HEK293 (cell line): ENCODE measurements around the gene ZKSCAN4.

ENCODE experiments used
- CTCF ChIA-PET: fragments of 350-600 bp; formaldehyde crosslinking; extraction: SDS; loops from one replicate; lab custom pipeline; 2021; ENCODE audit warnings: antibody characterized with exemption; lab: Yijun Ruan, JAX
- POLR2A ChIA-PET: fragments of 300-600 bp; formaldehyde crosslinking; extraction: SDS; loops from one replicate; lab custom pipeline; 2020; ENCODE audit warnings: antibody characterized with exemption, inconsistent platforms; lab: Yijun Ruan, JAX
- H3K27ac ChIP-seq: fragments of 200-500 bp; sonication (Bioruptor generic); 2 replicates; pipeline ENCODE4 v1.5.1; 2014; ENCODE audit warnings: low read depth, low read length, control low read depth, inconsistent platforms; ENCODE audit errors: extremely low read depth
- H3K36me3 ChIP-seq, 2 experiments: fragments of 200-500 bp in 1 of 2; sonication (Bioruptor generic) in 1 of 2; 1 replicate in 1 of 2; 2 replicates in 1 of 2; pipeline ENCODE4 v1.5.1; 2014 to 2017; ENCODE audit warnings: inconsistent platforms in 2 of 2, low read length in 2 of 2; ENCODE audit not compliant: control insufficient read depth in 2 of 2, insufficient read depth in 1 of 2
- H3K4me1 ChIP-seq: fragments of 200-500 bp; sonication (Bioruptor generic); 2 replicates; pipeline ENCODE4 v1.5.1; 2014; ENCODE audit warnings: mild to moderate bottlenecking, low read length, inconsistent platforms; ENCODE audit not compliant: control insufficient read depth, insufficient read depth
- H3K4me3 ChIP-seq: 2 replicates; pipeline ENCODE4 v1.5.1; 2011; ENCODE audit warnings: low read depth, mild to moderate bottlenecking, control low read depth, low read length, moderate library complexity
- H3K9me3 ChIP-seq: fragments of 200-500 bp; sonication (Bioruptor generic); 2 replicates; pipeline ENCODE4 v1.5.1; 2014; ENCODE audit warnings: low read depth, low read length, inconsistent platforms; ENCODE audit not compliant: control insufficient read depth, insufficient read depth
- GLIS1 ChIP-seq: fragments of 450-650 bp; formaldehyde crosslinking; IDR thresholded peaks from 2 replicates; pipeline ENCODE4 v1.5.1; 2016; ENCODE audit warnings: missing biosample characterization, missing genetic modification characterization
- MZF1 ChIP-seq: fragments of 450-650 bp; formaldehyde crosslinking; IDR thresholded peaks from 2 replicates; pipeline ENCODE4 v1.5.1; 2017; ENCODE audit warnings: missing biosample characterization, missing genetic modification characterization, borderline replicate concordance
- PATZ1 ChIP-seq: fragments of 450-650 bp; formaldehyde crosslinking; IDR thresholded peaks from 2 replicates; pipeline ENCODE4 v1.5.1; 2016; ENCODE audit warnings: missing biosample characterization, missing genetic modification characterization
- PRDM1 ChIP-seq: fragments of 450-650 bp; formaldehyde crosslinking; IDR thresholded peaks from 2 replicates; pipeline ENCODE4; 2016; ENCODE audit warnings: missing biosample characterization, missing genetic modification characterization
- SETDB1 ChIP-seq: IDR thresholded peaks from one replicate; pipeline ENCODE4 v1.6.1; 2017; ENCODE audit warnings: mild to moderate bottlenecking, low read length, moderate library complexity, mixed read lengths; ENCODE audit not compliant: insufficient read length
- YY1 ChIP-seq: fragments of 450-650 bp; formaldehyde crosslinking; IDR thresholded peaks from 2 replicates; pipeline ENCODE4 v1.5.1; 2018; ENCODE audit warnings: missing biosample characterization, missing genetic modification characterization
- YY2 ChIP-seq: fragments of 450-650 bp; formaldehyde crosslinking; IDR thresholded peaks from 2 replicates; pipeline ENCODE4 v1.5.1; 2016; ENCODE audit warnings: missing biosample characterization, missing genetic modification characterization
- ZBTB17 ChIP-seq: fragments of 450-650 bp; formaldehyde crosslinking; IDR thresholded peaks from 2 replicates; pipeline ENCODE4 v1.5.1; 2016; ENCODE audit warnings: missing biosample characterization, missing genetic modification characterization
- ZBTB44 ChIP-seq: fragments of 450-650 bp; IDR thresholded peaks from 2 replicates; pipeline ENCODE4 v1.5.1; 2018; ENCODE audit warnings: missing biosample characterization, mild to moderate bottlenecking, missing genetic modification characterization
- ZBTB48 ChIP-seq: fragments of 450-650 bp; formaldehyde crosslinking; IDR thresholded peaks from 2 replicates; pipeline ENCODE4 v1.5.1; 2016; ENCODE audit warnings: missing biosample characterization, missing genetic modification characterization
- ZBTB6 ChIP-seq: fragments of 450-650 bp; formaldehyde crosslinking; IDR thresholded peaks from 2 replicates; pipeline ENCODE4 v1.5.1; 2017; ENCODE audit warnings: missing biosample characterization, missing genetic modification characterization
- ZNF10 ChIP-seq: fragments of 450-650 bp; formaldehyde crosslinking; IDR thresholded peaks from 2 replicates; pipeline ENCODE4 v1.5.1; 2017; ENCODE audit warnings: missing biosample characterization, missing genetic modification characterization
- ZNF140 ChIP-seq: fragments of 450-650 bp; formaldehyde crosslinking; IDR thresholded peaks from 2 replicates; pipeline ENCODE4 v1.5.1; 2016; ENCODE audit warnings: missing biosample characterization, missing genetic modification characterization
- ZNF19 ChIP-seq: fragments of 450-650 bp; formaldehyde crosslinking; IDR thresholded peaks from 2 replicates; pipeline ENCODE4; 2016; ENCODE audit warnings: missing biosample characterization, missing genetic modification characterization, low read depth
- ZNF214 ChIP-seq: fragments of 450-650 bp; formaldehyde crosslinking; IDR thresholded peaks from 2 replicates; pipeline ENCODE4 v1.5.1; 2017; ENCODE audit warnings: missing biosample characterization, mild to moderate bottlenecking, missing genetic modification characterization, borderline replicate concordance
- ZNF366 ChIP-seq: fragments of 450-650 bp; formaldehyde crosslinking; conservative IDR thresholded peaks from 2 replicates; pipeline ENCODE4 v1.5.1; 2016; ENCODE audit warnings: missing biosample characterization, missing genetic modification characterization
- ZNF416 ChIP-seq: fragments of 450-650 bp; formaldehyde crosslinking; IDR thresholded peaks from 2 replicates; pipeline ENCODE4 v1.5.1; 2016; ENCODE audit warnings: missing biosample characterization, missing genetic modification characterization
- ZNF510 ChIP-seq: fragments of 450-650 bp; formaldehyde crosslinking; IDR thresholded peaks from 2 replicates; pipeline ENCODE4 v1.5.1; 2018; ENCODE audit warnings: mild to moderate bottlenecking, missing genetic modification characterization, missing biosample characterization; ENCODE audit not compliant: insufficient replicate concordance
- ZNF629 ChIP-seq: fragments of 450-650 bp; formaldehyde crosslinking; IDR thresholded peaks from 2 replicates; pipeline ENCODE4 v1.5.1; 2017; ENCODE audit warnings: missing biosample characterization, missing genetic modification characterization
- ZNF645 ChIP-seq: fragments of 450-650 bp; formaldehyde crosslinking; IDR thresholded peaks from 2 replicates; pipeline ENCODE4; 2016; ENCODE audit warnings: missing biosample characterization, missing genetic modification characterization
- ZNF654 ChIP-seq: fragments of 450-650 bp; formaldehyde crosslinking; IDR thresholded peaks from 2 replicates; pipeline ENCODE4 v1.5.1; 2016; ENCODE audit warnings: low read depth, missing biosample characterization, missing genetic modification characterization
- ZNF658 ChIP-seq: fragments of 450-650 bp; formaldehyde crosslinking; IDR thresholded peaks from 2 replicates; pipeline ENCODE4; 2016; ENCODE audit warnings: missing biosample characterization, missing genetic modification characterization
- ZNF670 ChIP-seq: fragments of 450-650 bp; formaldehyde crosslinking; IDR thresholded peaks from 2 replicates; pipeline ENCODE4 v1.5.1; 2016; ENCODE audit warnings: missing biosample characterization, missing genetic modification characterization, low read depth
- ZNF843 ChIP-seq: fragments of 450-650 bp; formaldehyde crosslinking; IDR thresholded peaks from 2 replicates; pipeline ENCODE4 v1.5.1; 2016; ENCODE audit warnings: missing biosample characterization, missing genetic modification characterization
- ZSCAN16 ChIP-seq: fragments of 450-650 bp; formaldehyde crosslinking; IDR thresholded peaks from 2 replicates; pipeline ENCODE4 v1.5.1; 2016; ENCODE audit warnings: missing biosample characterization, missing genetic modification characterization

ZKSCAN4 gene

GRCh38 chr6:28226460-28226859, 25.6 kb downstream of the ZKSCAN4 start:
- ChIA-PET CTCF (interaction anchor here (1.4 kb wide), 1 partner anchor 15 kb away, joined by 3 read pairs; no protein-coding TSS in a partner anchor), POLR2A (interaction anchor here (0.9 to 2.7 kb wide), 7 partner anchors 8 to 129 kb away, joined by 3 to 13 read pairs (median 4); partner anchors contain the start of genes PGBD1, ZKSCAN4, ZKSCAN8 and ZSCAN26)
- Histone ChIP-seq H3K27ac (no peak overlapping the region), H3K4me3 (no peak overlapping the region), H3K36me3 (peaks cover 16 to 43% of the 10 kb centered on the region in 2 experiments), H3K9me3 (no peaks in the 10 kb centered on the region), H3K4me1 (peaks cover 3% of the 10 kb centered on the region; the same call in 1 of the 2 replicates)
- TF ChIP-seq ZBTB48 (tag by site-specific recombination), result no peak
- TF ChIP-seq SETDB1, result no peak
- no peak for TF ChIP-seq ZNF366 (tag by site-specific recombination)
- TF ChIP-seq YY1 (tag by site-specific recombination), result no peak
- no peak for TF ChIP-seq ZNF658 (tag by site-specific recombination)
- TF ChIP-seq ZBTB17 (tag by site-specific recombination), result no peak
- TF ChIP-seq, all 188 proteins: peak for 0

- Histone ChIP-seq H3K36me3 (peaks cover 11 to 32% of the 10 kb centered on the region in 2 experiments), H3K4me1 (peaks cover 3% of the 10 kb centered on the region; the same call in 1 of the 2 replicates), H3K27ac (peak within 1 kb of the TSS; percentile 57), H3K9me3 (no peaks in the 10 kb centered on the region), H3K4me3 (peak within 1 kb of the TSS; percentile 74)
- CTCF ChIA-PET, result interaction anchor here (1.4 kb wide), 1 partner anchor 16 kb away, joined by 3 read pairs; no protein-coding TSS in a partner anchor
- POLR2A ChIA-PET, result interaction anchor here (0.9 to 2.7 kb wide), 6 partner anchors 27 to 130 kb away, joined by 3 to 13 read pairs (median 4); partner anchors contain the start of genes PGBD1, ZKSCAN4, ZKSCAN8 and ZSCAN26
- TF ChIP-seq ZNF645, result no peak
- peak; percentile 89 for TF ChIP-seq YY2 (tag by site-specific recombination)
- no peak for TF ChIP-seq ZNF510
- TF ChIP-seq MZF1 (tag by site-specific recombination), result peak; percentile 46; the same call in 1 of the 2 replicates
- TF ChIP-seq ZBTB44 (tag by site-specific recombination), result no peak
- no peak for TF ChIP-seq ZSCAN16 (tag by site-specific recombination)
- TF ChIP-seq GLIS1, result no peak
- TF ChIP-seq ZNF10, result peak; percentile 27; the same call in 1 of the 2 replicates
- TF ChIP-seq ZNF629 (tag by site-specific recombination), result no peak; the same call in none of the 2 replicates
- TF ChIP-seq ZNF843 (tag by site-specific recombination), result 0 out of 2 replicates have a peak, but pooled peaks have one; percentile 32
- TF ChIP-seq ZNF19 (tag by site-specific recombination), result no peak
- TF ChIP-seq ZNF416, result no peak
- peak; percentile 60 for TF ChIP-seq ZBTB17 (tag by site-specific recombination)
- no peak for TF ChIP-seq PRDM1
- TF ChIP-seq ZNF654 (tag by site-specific recombination), result no peak
- TF ChIP-seq PATZ1, result peak; percentile 75
- no peak for TF ChIP-seq ZNF670 (tag by site-specific recombination)
- no peak for TF ChIP-seq ZNF140
- TF ChIP-seq ZNF214, result no peak
- TF ChIP-seq ZBTB6, result 0 out of 2 replicates have a peak, but pooled peaks have one; percentile 9
Measured at GRCh38 chr6:28225056-28225834, 26.8 kb downstream of the ZKSCAN4 start, which contains the start of gene ZSCAN9. TSS of gene ZSCAN9 (plus strand) at chr6:28225275. CDS start at chr6:28227085, 1,810 bp downstream.
